ENCODE results near the gene FNIP2.

FNIP2 gene

GRCh38 chr4:158845311-158846041, 76.7 kb downstream of the FNIP2 start:
- DNase-seq (ENCODE audit: low spot score) = no peak
- Histone ChIP-seq H3K27ac (no peak overlapping the region), H3K4me3 (no peak overlapping the region)
- no peak for TF ChIP-seq CTCF (IDR thresholded peaks at IDR 0.05)

- no peak for DNase-seq (ENCODE audit: low spot score)
- no peak for TF ChIP-seq CTCF (IDR thresholded peaks at IDR 0.05)
- Histone ChIP-seq H3K27ac (no peak overlapping the region), H3K4me3 (no peak overlapping the region)
These were observed 78.7 kb downstream of the FNIP2 start for GRCh38 chr4:158847535-158847934.

- DNase-seq (ENCODE audit: low spot score) = no peak
- Histone ChIP-seq H3K27ac (no peak overlapping the region), H3K4me3 (no peak overlapping the region)
- TF ChIP-seq CTCF (IDR thresholded peaks at IDR 0.05) = no peak
These were observed 80.9 kb downstream of the FNIP2 start for GRCh38 chr4:158849681-158850080.

- Histone ChIP-seq H3K27ac (no peak overlapping the region), H3K4me3 (no peak overlapping the region)
- no peak for TF ChIP-seq CTCF (IDR thresholded peaks at IDR 0.05)
- no peak for DNase-seq (ENCODE audit: low spot score)
These were observed 81.5 kb downstream of the FNIP2 start for GRCh38 chr4:158850371-158850770.

GRCh38 chr4:158850800-158851644, 82.2 kb downstream of the FNIP2 start:
- Histone ChIP-seq H3K4me3 (no peak overlapping the region), H3K27ac (no peak overlapping the region)
- TF ChIP-seq CTCF (IDR thresholded peaks at IDR 0.05) = peak; percentile 51
- DNase-seq (ENCODE audit: low spot score) = no peak

- no peak for DNase-seq (ENCODE audit: low spot score)
- no peak overlapping the region for H3K4me3 ChIP-seq
- H3K27ac ChIP-seq = no peak overlapping the region
- no peak for TF ChIP-seq CTCF (IDR thresholded peaks at IDR 0.05)
These were observed 85.4 kb downstream of the FNIP2 start for GRCh38 chr4:158854236-158854635.
